GM12873 (cell line): ENCODE data around the gene ARHGDIB.

Experiments
- TF ChIP-seq, protein P1 (sequence below): IDR thresholded peaks from 2 replicates; pipeline ENCODE4 v1.5.1; 2012; ENCODE audit warnings: low read depth, mild to moderate bottlenecking, moderate library complexity, low read length, control low read depth; ENCODE audit not compliant: insufficient read depth; ENCODE audit errors: missing control alignments

ARHGDIB gene

DNA sequence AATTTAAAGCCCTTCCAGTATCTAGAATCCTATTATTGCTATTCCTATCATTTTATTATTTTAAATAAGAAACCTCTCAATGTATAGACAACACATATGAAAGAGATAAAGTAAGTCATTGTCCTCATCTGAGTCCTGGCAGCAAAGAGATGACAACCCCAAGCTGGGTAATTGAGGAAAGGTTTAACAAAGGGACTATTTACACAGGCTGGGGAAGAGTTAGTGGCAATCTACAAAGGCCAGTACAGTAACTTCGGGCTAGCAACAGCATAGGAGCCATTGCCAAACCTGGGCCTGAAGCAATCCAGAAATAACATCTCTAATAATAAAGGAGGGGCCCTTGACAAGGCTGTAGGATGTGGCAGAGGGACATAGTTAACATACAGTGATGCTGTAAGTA is 22.6 kb upstream of the ARHGDIB start:
- TF ChIP-seq, protein P1, sequence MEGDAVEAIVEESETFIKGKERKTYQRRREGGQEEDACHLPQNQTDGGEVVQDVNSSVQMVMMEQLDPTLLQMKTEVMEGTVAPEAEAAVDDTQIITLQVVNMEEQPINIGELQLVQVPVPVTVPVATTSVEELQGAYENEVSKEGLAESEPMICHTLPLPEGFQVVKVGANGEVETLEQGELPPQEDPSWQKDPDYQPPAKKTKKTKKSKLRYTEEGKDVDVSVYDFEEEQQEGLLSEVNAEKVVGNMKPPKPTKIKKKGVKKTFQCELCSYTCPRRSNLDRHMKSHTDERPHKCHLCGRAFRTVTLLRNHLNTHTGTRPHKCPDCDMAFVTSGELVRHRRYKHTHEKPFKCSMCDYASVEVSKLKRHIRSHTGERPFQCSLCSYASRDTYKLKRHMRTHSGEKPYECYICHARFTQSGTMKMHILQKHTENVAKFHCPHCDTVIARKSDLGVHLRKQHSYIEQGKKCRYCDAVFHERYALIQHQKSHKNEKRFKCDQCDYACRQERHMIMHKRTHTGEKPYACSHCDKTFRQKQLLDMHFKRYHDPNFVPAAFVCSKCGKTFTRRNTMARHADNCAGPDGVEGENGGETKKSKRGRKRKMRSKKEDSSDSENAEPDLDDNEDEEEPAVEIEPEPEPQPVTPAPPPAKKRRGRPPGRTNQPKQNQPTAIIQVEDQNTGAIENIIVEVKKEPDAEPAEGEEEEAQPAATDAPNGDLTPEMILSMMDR, result no peak

DNA sequence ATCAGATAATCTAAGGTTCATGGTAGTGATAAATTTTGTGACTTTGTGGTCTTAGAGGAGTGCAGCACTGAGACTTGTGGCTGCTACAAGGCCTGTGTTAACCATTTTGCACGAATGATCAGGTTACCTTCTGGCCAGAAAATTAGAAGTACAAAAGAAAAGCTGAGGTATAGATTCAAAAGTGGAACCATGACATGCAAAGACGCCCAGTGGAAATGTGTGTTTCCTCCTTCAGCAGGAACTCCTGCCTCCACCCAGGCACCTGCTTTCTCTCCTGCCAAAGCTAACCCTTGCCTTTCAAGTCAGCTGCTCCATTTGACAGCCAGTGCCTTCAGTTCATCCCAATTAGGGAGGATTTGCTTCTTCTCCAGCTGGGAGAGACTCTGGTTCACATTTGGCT is 21.6 kb upstream of the ARHGDIB start:
- TF ChIP-seq, protein P1, result no peak

DNA sequence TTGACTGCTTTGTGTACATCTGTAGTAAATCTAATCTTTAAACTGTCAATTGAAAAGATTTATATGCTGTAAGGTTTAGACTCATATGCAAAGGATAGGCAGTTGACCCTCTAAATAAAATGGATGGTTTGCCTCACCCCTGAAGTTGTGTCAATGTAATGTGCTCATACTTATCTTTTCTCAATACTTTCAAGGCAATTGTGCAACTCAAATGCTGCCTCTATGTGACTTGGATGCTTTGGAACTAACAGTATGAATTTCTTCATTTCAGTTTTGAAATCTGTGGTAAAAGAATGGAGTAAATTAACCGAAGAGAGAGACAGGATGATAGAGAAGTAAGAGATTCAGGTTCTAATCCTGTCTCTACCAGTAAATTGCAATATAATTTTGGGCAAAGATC is 21.2 kb upstream of the ARHGDIB start:
- TF ChIP-seq, protein P1, result no peak

GRCh38 chr12:14981049-14981448 is 19.6 kb upstream of the ARHGDIB start:
- TF ChIP-seq, protein P1, result no peak

GRCh38 chr12:14979468-14979867 is 18.1 kb upstream of the ARHGDIB start:
- TF ChIP-seq, protein P1, result no peak

GRCh38 chr12:14976658-14977057 is 15.3 kb upstream of the ARHGDIB start:
- TF ChIP-seq, protein P1, result no peak

DNA sequence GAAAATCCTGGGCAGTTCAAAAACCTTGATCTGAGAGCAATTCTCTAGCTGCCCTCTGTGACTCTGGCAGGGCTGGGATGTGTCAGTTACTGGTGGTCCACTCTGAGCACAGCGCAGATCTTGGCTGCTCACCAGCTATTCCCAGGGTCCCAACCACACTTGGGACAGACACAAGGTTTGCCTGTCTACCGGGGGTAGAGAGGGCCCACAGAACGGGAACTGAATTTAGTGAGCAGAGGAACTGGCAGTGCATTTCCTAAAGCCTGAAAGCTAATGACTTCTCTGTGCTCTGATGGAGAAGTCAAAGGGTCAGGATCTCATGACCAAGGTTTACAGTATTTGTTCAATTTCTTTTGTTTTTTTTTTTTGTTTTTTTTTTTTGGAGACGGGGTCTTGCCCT is 14.1 kb upstream of the ARHGDIB start:
- TF ChIP-seq, protein P1, result no peak
